HFFc6 (cell line): Measurements from ENCODE around the gene MAP4K4. TPM values are rescaled to one million over a fixed set of nuclear protein-coding genes. Genes with fewer than 3 reads are reported as not detected.
A peak's percentile ranks its signal among the peaks of the same experiment; 100 is the strongest.

Source experiments
- DNase-seq: peaks from one replicate; pipeline ENCODE4 v3.0.0-alpha.2; 2018
- H3K27ac Mint-ChIP-seq: 2 replicates; pipeline ENCODE4 v1.8.0; 2020; ENCODE audit warnings: mild to moderate bottlenecking, mixed read lengths
- H3K27me3 Mint-ChIP-seq: 2 replicates; pipeline ENCODE4 v1.8.0; 2021; ENCODE audit warnings: mild to moderate bottlenecking, moderate library complexity, mixed read lengths; ENCODE audit not compliant: insufficient read depth
- H3K36me3 Mint-ChIP-seq: 2 replicates; pipeline ENCODE4 v1.8.0; 2021; ENCODE audit warnings: low read depth, mixed read lengths
- H3K4me1 Mint-ChIP-seq: 2 replicates; pipeline ENCODE4 v1.8.0; 2020; ENCODE audit warnings: low read depth, mixed read lengths
- H3K4me3 Mint-ChIP-seq: 2 replicates; pipeline ENCODE4 v1.8.0; 2020; ENCODE audit warnings: mild to moderate bottlenecking, moderate library complexity, mixed read lengths
- H3K9me3 Mint-ChIP-seq: 2 replicates; pipeline ENCODE4 v1.8.0; 2020; ENCODE audit warnings: mild to moderate bottlenecking, mixed read lengths
- CTCF ChIP-seq: fragments of 200-600 bp; sonication (generic); IDR thresholded peaks from 2 replicates; pipeline ENCODE4 v1.5.0; 2021; ENCODE audit warnings: antibody characterized with exemption, mild to moderate bottlenecking
- total RNA-seq, 6 experiments: library from RNA; stranded (reverse); fragmentation: NEBNext Ultra II Directional; extraction: Animal tissue kit (Norgen Biotek cat#: 25700); gene quantifications; 2 replicates in 1 of 6; 3 replicates in 5 of 6; pipeline ENCODE4 v1.2.3, GENCODE V29; 2021

The MAP4K4 gene
- total RNA-seq, 6 experiments from 2014 or later: 103 to 124 (median 121) TPM

GRCh38 chr2:101820519-101820918 is 123.0 kb downstream of the MAP4K4 start:
- H3K36me3 Mint-ChIP-seq: 0 out of 2 replicates have a peak, but pooled peaks cover 5% of the 10 kb centered on the region
- H3K27ac Mint-ChIP-seq: peak overlapping the region; percentile 78
- H3K4me1 Mint-ChIP-seq: peaks cover 96% of the 10 kb centered on the region
- H3K4me3 Mint-ChIP-seq: peak overlapping the region; percentile 65
- TF ChIP-seq CTCF: no peak
- DNase-seq: peak; percentile 87
- H3K9me3 Mint-ChIP-seq: no peaks in the 10 kb centered on the region
- H3K27me3 Mint-ChIP-seq: peaks cover 3% of the 10 kb centered on the region

GRCh38 chr2:101821059-101821805 is 123.7 kb downstream of the MAP4K4 start:
- H3K9me3 Mint-ChIP-seq: no peaks in the 10 kb centered on the region
- TF ChIP-seq CTCF: no peak
- H3K4me1 Mint-ChIP-seq: peaks cover 96% of the 10 kb centered on the region
- peaks cover 10% of the 10 kb centered on the region; the same call in 1 of the 2 replicates for H3K36me3 Mint-ChIP-seq
- H3K27me3 Mint-ChIP-seq: peaks cover 3% of the 10 kb centered on the region
- H3K4me3 Mint-ChIP-seq: peak overlapping the region; percentile 65; the same call in 1 of the 2 replicates
- peak; percentile 52 for DNase-seq
- peak overlapping the region; percentile 78 for H3K27ac Mint-ChIP-seq

- Mint-ChIP-seq H3K27ac (peak overlapping the region; percentile 78; the same call in 1 of the 2 replicates), H3K4me3 (no peak overlapping the region), H3K36me3 (peaks cover 10% of the 10 kb centered on the region; the same call in 1 of the 2 replicates), H3K4me1 (peaks cover 96% of the 10 kb centered on the region), H3K9me3 (no peaks in the 10 kb centered on the region), H3K27me3 (peaks cover 3% of the 10 kb centered on the region)
- TF ChIP-seq CTCF: no peak
- no peak for DNase-seq
Measured at GRCh38 chr2:101821828-101822458, 124.4 kb downstream of the MAP4K4 start.

- peaks cover 13% of the 10 kb centered on the region for H3K36me3 Mint-ChIP-seq
- peak overlapping the region; percentile 79 for H3K27ac Mint-ChIP-seq
- no peaks in the 10 kb centered on the region; the same call in 1 of the 2 replicates for H3K27me3 Mint-ChIP-seq
- H3K4me3 Mint-ChIP-seq: peak overlapping the region; percentile 65
- peak; percentile 63 for DNase-seq
- peaks cover 96% of the 10 kb centered on the region for H3K4me1 Mint-ChIP-seq
- peak; percentile 79 for TF ChIP-seq CTCF
- no peaks in the 10 kb centered on the region for H3K9me3 Mint-ChIP-seq
Measured at GRCh38 chr2:101823347-101823791, 125.9 kb downstream of the MAP4K4 start.

- no peak for TF ChIP-seq CTCF
- Mint-ChIP-seq H3K27ac (peak overlapping the region; percentile 79), H3K36me3 (peaks cover 14% of the 10 kb centered on the region), H3K4me3 (peak overlapping the region; percentile 65), H3K9me3 (no peaks in the 10 kb centered on the region), H3K4me1 (peaks cover 96% of the 10 kb centered on the region), H3K27me3 (no peaks in the 10 kb centered on the region; the same call in 1 of the 2 replicates)
- DNase-seq: peak; percentile 56
Measured at GRCh38 chr2:101823859-101824258, 126.4 kb downstream of the MAP4K4 start.
